Endothelial cell (in vitro differentiated cells): ENCODE results near the gene YPEL2. TPM values are rescaled to one million over a fixed set of nuclear protein-coding genes. Genes with fewer than 3 reads are reported as not detected.
A peak's percentile ranks its signal among the peaks of the same experiment; 100 is the strongest.

Experiments
- DNase-seq: peaks from one replicate; pipeline ENCODE4 v3.0.0; 2021; ENCODE audit warnings: low spot score
- H3K27ac Mint-ChIP-seq: one replicate; pipeline ENCODE4 v1.8.0; 2021; ENCODE audit warnings: mixed read lengths, inconsistent platforms; ENCODE audit not compliant: unreplicated experiment
- H3K27me3 Mint-ChIP-seq: one replicate; pipeline ENCODE4 v1.8.0; 2021; ENCODE audit warnings: mild to moderate bottlenecking, moderate library complexity, mixed read lengths, inconsistent platforms; ENCODE audit not compliant: unreplicated experiment
- H3K36me3 Mint-ChIP-seq: one replicate; pipeline ENCODE4 v1.8.0; 2021; ENCODE audit warnings: mild to moderate bottlenecking, low read depth, mixed read lengths, inconsistent platforms; ENCODE audit not compliant: unreplicated experiment
- H3K4me1 Mint-ChIP-seq: one replicate; pipeline ENCODE4 v1.8.0; 2021; ENCODE audit warnings: mild to moderate bottlenecking, mixed read lengths, inconsistent platforms; ENCODE audit not compliant: unreplicated experiment
- H3K4me3 Mint-ChIP-seq: one replicate; pipeline ENCODE4 v1.8.0; 2021; ENCODE audit warnings: mild to moderate bottlenecking, mixed read lengths, inconsistent platforms; ENCODE audit not compliant: unreplicated experiment
- H3K9me3 Mint-ChIP-seq: one replicate; pipeline ENCODE4 v1.8.0; 2021; ENCODE audit warnings: mixed read lengths, inconsistent platforms; ENCODE audit not compliant: unreplicated experiment
- total RNA-seq: library from RNA; stranded (reverse); fragmentation: NEBNext Ultra II Directional; extraction: Animal tissue kit (Norgen Biotek cat#: 25700); gene quantifications from one replicate; pipeline ENCODE4 v1.2.1, GENCODE V29; 2021; ENCODE audit not compliant: unreplicated experiment
- TF ChIP-seq, protein P1 (sequence below): fragments of 200-600 bp; sonication (generic); IDR thresholded peaks from one replicate; pipeline ENCODE4 v1.5.0; 2021; ENCODE audit warnings: antibody characterized with exemption; ENCODE audit not compliant: unreplicated experiment

YPEL2 gene
- total RNA-seq, 1 donor from 2014 or later: 16.7 TPM

GRCh38 chr17:59361916-59362810 lies 30.7 kb downstream of the YPEL2 start:
- no peak overlapping the region for H3K4me3 Mint-ChIP-seq
- H3K36me3 Mint-ChIP-seq: peaks cover 8% of the 10 kb centered on the region
- no peak overlapping the region for H3K27ac Mint-ChIP-seq
- H3K27me3 Mint-ChIP-seq: no peaks in the 10 kb centered on the region
- H3K9me3 Mint-ChIP-seq: no peaks in the 10 kb centered on the region
- DNase-seq: no peak
- TF ChIP-seq, protein P1, sequence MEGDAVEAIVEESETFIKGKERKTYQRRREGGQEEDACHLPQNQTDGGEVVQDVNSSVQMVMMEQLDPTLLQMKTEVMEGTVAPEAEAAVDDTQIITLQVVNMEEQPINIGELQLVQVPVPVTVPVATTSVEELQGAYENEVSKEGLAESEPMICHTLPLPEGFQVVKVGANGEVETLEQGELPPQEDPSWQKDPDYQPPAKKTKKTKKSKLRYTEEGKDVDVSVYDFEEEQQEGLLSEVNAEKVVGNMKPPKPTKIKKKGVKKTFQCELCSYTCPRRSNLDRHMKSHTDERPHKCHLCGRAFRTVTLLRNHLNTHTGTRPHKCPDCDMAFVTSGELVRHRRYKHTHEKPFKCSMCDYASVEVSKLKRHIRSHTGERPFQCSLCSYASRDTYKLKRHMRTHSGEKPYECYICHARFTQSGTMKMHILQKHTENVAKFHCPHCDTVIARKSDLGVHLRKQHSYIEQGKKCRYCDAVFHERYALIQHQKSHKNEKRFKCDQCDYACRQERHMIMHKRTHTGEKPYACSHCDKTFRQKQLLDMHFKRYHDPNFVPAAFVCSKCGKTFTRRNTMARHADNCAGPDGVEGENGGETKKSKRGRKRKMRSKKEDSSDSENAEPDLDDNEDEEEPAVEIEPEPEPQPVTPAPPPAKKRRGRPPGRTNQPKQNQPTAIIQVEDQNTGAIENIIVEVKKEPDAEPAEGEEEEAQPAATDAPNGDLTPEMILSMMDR: no peak
- peaks cover 13% of the 10 kb centered on the region for H3K4me1 Mint-ChIP-seq

GRCh38 chr17:59362811-59363205 lies 31.4 kb downstream of the YPEL2 start:
- H3K27ac Mint-ChIP-seq: no peak overlapping the region
- H3K4me1 Mint-ChIP-seq: peaks cover 17% of the 10 kb centered on the region
- no peaks in the 10 kb centered on the region for H3K9me3 Mint-ChIP-seq
- peaks cover 5% of the 10 kb centered on the region for H3K36me3 Mint-ChIP-seq
- H3K4me3 Mint-ChIP-seq: no peak overlapping the region
- TF ChIP-seq, protein P1: no peak
- H3K27me3 Mint-ChIP-seq: no peaks in the 10 kb centered on the region
- DNase-seq: no peak

- peaks cover 19% of the 10 kb centered on the region for H3K4me1 Mint-ChIP-seq
- no peaks in the 10 kb centered on the region for H3K9me3 Mint-ChIP-seq
- no peak overlapping the region for H3K27ac Mint-ChIP-seq
- no peak for DNase-seq
- no peak overlapping the region for H3K4me3 Mint-ChIP-seq
- H3K27me3 Mint-ChIP-seq: no peaks in the 10 kb centered on the region
- peaks cover 7% of the 10 kb centered on the region for H3K36me3 Mint-ChIP-seq
- TF ChIP-seq, protein P1: no peak
Observed at GRCh38 chr17:59365383-59365981, 34.0 kb downstream of the YPEL2 start.

DNA sequence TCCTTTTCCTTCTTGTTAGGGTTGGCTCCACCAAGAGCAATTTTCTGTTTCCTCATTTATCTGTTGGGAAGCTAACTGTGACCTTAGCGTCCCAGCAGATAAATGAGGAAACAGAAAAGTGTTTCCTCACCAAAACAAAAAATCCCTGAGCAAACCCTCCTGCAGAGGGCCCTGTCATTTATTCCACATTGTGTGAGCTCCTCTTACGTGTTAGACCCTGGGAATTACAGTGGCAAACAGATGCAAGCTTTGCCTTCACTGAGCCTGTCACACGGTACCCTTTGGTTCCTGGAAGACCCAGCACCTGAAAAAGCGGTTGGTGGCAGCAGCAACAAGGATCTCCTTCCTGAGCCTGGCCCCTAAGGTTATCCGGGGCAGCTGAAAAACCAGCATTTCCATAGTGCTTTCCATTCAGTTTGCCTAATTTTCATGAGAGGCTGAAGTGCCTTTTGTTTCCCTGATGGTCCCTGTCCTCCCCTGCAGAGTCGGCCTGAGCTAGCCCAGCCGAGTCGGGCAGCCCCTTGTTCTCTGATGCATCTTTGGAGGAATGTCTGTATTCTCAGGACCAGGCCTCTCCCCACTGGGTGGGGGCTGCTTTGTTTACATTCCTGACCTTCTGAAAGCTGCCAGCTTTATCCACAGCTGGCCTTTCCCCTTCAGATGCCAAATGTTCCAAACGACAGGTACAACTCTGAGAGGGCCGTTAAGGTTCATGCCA lies 34.7 kb downstream of the YPEL2 start:
- DNase-seq: no peak
- Mint-ChIP-seq H3K4me3 (no peak overlapping the region), H3K9me3 (no peaks in the 10 kb centered on the region), H3K36me3 (peaks cover 7% of the 10 kb centered on the region), H3K27me3 (no peaks in the 10 kb centered on the region), H3K4me1 (peaks cover 26% of the 10 kb centered on the region), H3K27ac (peak overlapping the region; percentile 66)
- TF ChIP-seq, protein P1: no peak
